H9 (cell line): ENCODE measurements around the gene SORBS1. TPM values are rescaled to one million over a fixed set of nuclear protein-coding genes. Genes with fewer than 3 reads are reported as not detected.

ENCODE experiments used
- DNase-seq: peaks from one replicate; pipeline ENCODE4 v3.0.0-alpha.2; 2017
- H2AFZ ChIP-seq: one replicate; pipeline ENCODE4 v1.6.1; 2013; ENCODE audit warnings: mild to moderate bottlenecking, low read length, control low read depth, moderate library complexity
- H2AK5ac ChIP-seq: 2 replicates; pipeline ENCODE4 v1.6.1; 2013; ENCODE audit warnings: low read length, control low read depth, mixed read lengths; ENCODE audit not compliant: insufficient read length
- H2BK120ac ChIP-seq: one replicate; pipeline ENCODE4 v1.6.1; 2013; ENCODE audit warnings: low read depth, mild to moderate bottlenecking, low read length, control low read depth, inconsistent platforms; ENCODE audit not compliant: poor library complexity, severe bottlenecking
- H2BK12ac ChIP-seq: 2 replicates; pipeline ENCODE4 v1.6.1; 2013; ENCODE audit warnings: low read length, control low read depth, mixed read lengths, low read depth; ENCODE audit not compliant: insufficient read length
- H2BK15ac ChIP-seq: 2 replicates; pipeline ENCODE4 v1.6.1; 2013; ENCODE audit warnings: low read depth, low read length, control low read depth
- H2BK20ac ChIP-seq: one replicate; pipeline ENCODE4 v1.6.1; 2013; ENCODE audit warnings: low read depth, mild to moderate bottlenecking, low read length, control low read depth, inconsistent platforms; ENCODE audit not compliant: poor library complexity, severe bottlenecking
- H2BK5ac ChIP-seq: 2 replicates; pipeline ENCODE4 v1.6.1; 2013; ENCODE audit warnings: low read length, control low read depth, mixed read lengths; ENCODE audit not compliant: insufficient read length
- H3K14ac ChIP-seq: 2 replicates; pipeline ENCODE4 v1.6.1; 2013; ENCODE audit warnings: low read length, control low read depth; ENCODE audit not compliant: insufficient read depth
- H3K18ac ChIP-seq: 2 replicates; pipeline ENCODE4 v1.6.1; 2013; ENCODE audit warnings: low read depth, mild to moderate bottlenecking, mixed read lengths, low read length, control low read depth; ENCODE audit not compliant: insufficient read length
- H3K23ac ChIP-seq: 2 replicates; pipeline ENCODE4 v1.6.1; 2013; ENCODE audit warnings: low read length, control low read depth, mixed read lengths, low read depth; ENCODE audit not compliant: insufficient read length
- H3K23me2 ChIP-seq: 2 replicates; pipeline ENCODE4 v1.6.1; 2013; ENCODE audit warnings: low read depth, mild to moderate bottlenecking, mixed read lengths, low read length, control low read depth; ENCODE audit not compliant: insufficient read length, poor library complexity, severe bottlenecking
- H3K27ac ChIP-seq: 2 replicates; pipeline ENCODE4 v1.5.1; 2013; ENCODE audit warnings: low read length, control low read depth, mixed read lengths, low read depth; ENCODE audit not compliant: insufficient read length
- H3K27me3 ChIP-seq: 2 replicates; pipeline ENCODE4 v1.6.1; 2013; ENCODE audit warnings: low read length, control low read depth, inconsistent platforms; ENCODE audit not compliant: insufficient read depth
- H3K4ac ChIP-seq: 2 replicates; pipeline ENCODE4 v1.6.1; 2013; ENCODE audit warnings: low read depth, mild to moderate bottlenecking, control low read depth, inconsistent platforms, low read length, moderate library complexity
- H3K4me1 ChIP-seq: 2 replicates; pipeline ENCODE4 v1.6.1; 2013; ENCODE audit warnings: low read length, control low read depth, inconsistent platforms; ENCODE audit not compliant: insufficient read depth
- H3K4me2 ChIP-seq: 2 replicates; pipeline ENCODE4 v1.6.1; 2013; ENCODE audit warnings: low read length, control low read depth, mixed read lengths; ENCODE audit not compliant: insufficient read length, insufficient read depth
- H3K56ac ChIP-seq: 2 replicates; pipeline ENCODE4 v1.6.1; 2013; ENCODE audit warnings: low read depth, mild to moderate bottlenecking, mixed read lengths, low read length, control low read depth; ENCODE audit not compliant: insufficient read length
- H3K79me1 ChIP-seq: 2 replicates; pipeline ENCODE4 v1.6.1; 2013; ENCODE audit warnings: low read depth, mild to moderate bottlenecking, moderate library complexity, low read length, control low read depth, inconsistent platforms; ENCODE audit not compliant: insufficient read depth, poor library complexity, severe bottlenecking
- H3K79me2 ChIP-seq: 2 replicates; pipeline ENCODE4 v1.6.1; 2013; ENCODE audit warnings: low read length, control low read depth, inconsistent platforms; ENCODE audit not compliant: insufficient read depth
- H3K9ac ChIP-seq: 2 replicates; pipeline ENCODE4 v1.6.1; 2013; ENCODE audit warnings: low read length, control low read depth, mixed read lengths; ENCODE audit not compliant: insufficient read length; ENCODE audit errors: extremely low read depth
- H3K9me3 ChIP-seq: one replicate; pipeline ENCODE4 v1.6.1; 2013; ENCODE audit warnings: low read depth, low read length, inconsistent platforms; ENCODE audit not compliant: control insufficient read depth
- H3T11ph ChIP-seq: one replicate; pipeline ENCODE4 v1.6.1; 2013; ENCODE audit warnings: mild to moderate bottlenecking, low read length, control low read depth, inconsistent platforms
- H4K20me1 ChIP-seq: one replicate; pipeline ENCODE4 v1.6.1; 2013; ENCODE audit not compliant: control insufficient read depth, insufficient read length, insufficient read depth
- H4K5ac ChIP-seq: 2 replicates; pipeline ENCODE4 v1.6.1; 2013; ENCODE audit warnings: low read depth, mild to moderate bottlenecking, mixed read lengths, low read length, control low read depth; ENCODE audit not compliant: insufficient read length
- H4K8ac ChIP-seq: replicated peaks from 2 replicates; pipeline ENCODE4 v1.6.1; 2013; ENCODE audit warnings: low read length, control low read depth, mixed read lengths, low read depth; ENCODE audit not compliant: insufficient read length
- H4K91ac ChIP-seq: 2 replicates; pipeline ENCODE4 v1.6.1; 2013; ENCODE audit warnings: low read depth, mild to moderate bottlenecking, moderate library complexity, mixed read lengths, low read length, control low read depth; ENCODE audit not compliant: insufficient read length
- H3K27ac Mint-ChIP-seq, 3 experiments: 2 replicates in 2 of 3; 3 replicates in 1 of 3; pipeline ENCODE4 v1.8.0; 2020 to 2021; ENCODE audit warnings: mixed read lengths in 3 of 3, mild to moderate bottlenecking in 1 of 3, moderate library complexity in 1 of 3
- H3K27me3 Mint-ChIP-seq: 2 replicates; pipeline ENCODE4 v1.8.0; 2021; ENCODE audit warnings: low read depth, mild to moderate bottlenecking, moderate library complexity, mixed read lengths
- H3K36me3 Mint-ChIP-seq, 3 experiments: 2 replicates in 2 of 3; 3 replicates in 1 of 3; pipeline ENCODE4 v1.8.0; 2020 to 2021; ENCODE audit warnings: low read depth in 3 of 3, mixed read lengths in 3 of 3; ENCODE audit not compliant: insufficient read depth in 1 of 3
- H3K4me1 Mint-ChIP-seq, 2 experiments: 2 replicates each; pipeline ENCODE4 v1.8.0; 2020; ENCODE audit warnings: mixed read lengths in 2 of 2
- H3K4me3 Mint-ChIP-seq, 2 experiments: 2 replicates in 1 of 2; 3 replicates in 1 of 2; pipeline ENCODE4 v1.8.0; 2020 to 2021; ENCODE audit warnings: mild to moderate bottlenecking in 2 of 2, mixed read lengths in 2 of 2, moderate library complexity in 1 of 2
- H3K9me3 Mint-ChIP-seq, 2 experiments: 2 replicates in 1 of 2; 3 replicates in 1 of 2; pipeline ENCODE4 v1.8.0; 2020; ENCODE audit warnings: mild to moderate bottlenecking in 2 of 2, mixed read lengths in 2 of 2, moderate library complexity in 1 of 2
- WGBS: extraction: QIAGEN DNeasy Blood & Tissue Kit; methylation state at CpG from one replicate; pipeline ENCODE4 v1.1.7; 2013; ENCODE audit warnings: missing lambda C conversion rate, low lambda C conversion rate, mixed read lengths; ENCODE audit not compliant: insufficient read length; ENCODE audit errors: extremely low coverage; 5-methylcytosine and 5-hydroxymethylcytosine counted together
- total RNA-seq: library from RNA; stranded (reverse); gene quantifications from 2 replicates; pipeline ENCODE4 v1.2.1, GENCODE V29; 2021
- TF ChIP-seq, protein P1 (sequence below): fragments of 200-600 bp; sonication (generic); conservative IDR thresholded peaks from 3 replicates; pipeline ENCODE4 v1.8.0; 2021; ENCODE audit warnings: antibody characterized with exemption, mild to moderate bottlenecking

Gene SORBS1
- total RNA-seq, 1 experiment from 2014 or later: 24.3 TPM

DNA sequence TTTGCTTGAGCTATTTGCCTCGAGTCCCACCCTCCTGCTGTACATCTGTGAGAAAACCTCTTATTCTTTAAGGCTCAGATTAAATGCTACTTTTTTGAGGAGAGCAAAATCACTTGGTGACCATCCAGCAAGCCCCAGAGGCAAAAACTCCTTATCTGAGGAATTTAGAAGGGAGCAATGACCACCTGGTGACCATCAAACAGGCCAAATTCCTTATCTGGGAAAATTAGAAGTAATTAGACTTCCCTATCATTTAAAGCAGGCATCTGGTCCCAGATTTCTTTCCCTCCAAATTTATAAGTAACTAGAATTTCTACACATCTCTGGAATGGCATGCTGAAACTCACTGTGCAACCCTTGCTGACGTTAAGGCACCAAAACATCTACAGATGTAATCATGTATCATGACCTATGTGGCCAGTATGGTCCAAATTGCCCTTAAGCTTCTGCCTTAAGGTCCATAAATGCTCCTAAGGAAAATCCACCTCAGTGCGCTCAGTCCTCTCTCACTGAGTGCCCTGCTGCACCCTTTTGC, 229.5 kb downstream of the SORBS1 start:
- H4K5ac ChIP-seq: no peak overlapping the region
- TF ChIP-seq, protein P1, sequence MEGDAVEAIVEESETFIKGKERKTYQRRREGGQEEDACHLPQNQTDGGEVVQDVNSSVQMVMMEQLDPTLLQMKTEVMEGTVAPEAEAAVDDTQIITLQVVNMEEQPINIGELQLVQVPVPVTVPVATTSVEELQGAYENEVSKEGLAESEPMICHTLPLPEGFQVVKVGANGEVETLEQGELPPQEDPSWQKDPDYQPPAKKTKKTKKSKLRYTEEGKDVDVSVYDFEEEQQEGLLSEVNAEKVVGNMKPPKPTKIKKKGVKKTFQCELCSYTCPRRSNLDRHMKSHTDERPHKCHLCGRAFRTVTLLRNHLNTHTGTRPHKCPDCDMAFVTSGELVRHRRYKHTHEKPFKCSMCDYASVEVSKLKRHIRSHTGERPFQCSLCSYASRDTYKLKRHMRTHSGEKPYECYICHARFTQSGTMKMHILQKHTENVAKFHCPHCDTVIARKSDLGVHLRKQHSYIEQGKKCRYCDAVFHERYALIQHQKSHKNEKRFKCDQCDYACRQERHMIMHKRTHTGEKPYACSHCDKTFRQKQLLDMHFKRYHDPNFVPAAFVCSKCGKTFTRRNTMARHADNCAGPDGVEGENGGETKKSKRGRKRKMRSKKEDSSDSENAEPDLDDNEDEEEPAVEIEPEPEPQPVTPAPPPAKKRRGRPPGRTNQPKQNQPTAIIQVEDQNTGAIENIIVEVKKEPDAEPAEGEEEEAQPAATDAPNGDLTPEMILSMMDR: no peak
- no peak for DNase-seq
- no peaks in the 10 kb centered on the region for H3K79me2 ChIP-seq
- Mint-ChIP-seq H3K4me3 (no peak overlapping the region), H3K27ac (no peak overlapping the region), H3K36me3 (peaks cover under 1 to 17% (median 3%) of the 10 kb centered on the region in 3 experiments; a peak in 6 of 7 replicates), H3K4me1 (peaks cover 37 to 38% of the 10 kb centered on the region in 2 experiments), H3K9me3 (no peaks in the 10 kb centered on the region), H3K27me3 (peaks cover 18% of the 10 kb centered on the region)
- H2AK5ac ChIP-seq: no peak overlapping the region
- H2BK20ac ChIP-seq: no peak overlapping the region
- no peak overlapping the region for H3K18ac ChIP-seq
- H3K9ac ChIP-seq: no peak overlapping the region
- no CpG with 5 or more reads among the region's 3 CpGs for WGBS
- no peak overlapping the region for H3K4ac ChIP-seq
- H4K8ac ChIP-seq: no peak overlapping the region
- H4K91ac ChIP-seq: no peak overlapping the region
- H3K23me2 ChIP-seq: no peaks in the 10 kb centered on the region
- no peak overlapping the region for H2BK5ac ChIP-seq
- no peak overlapping the region for H3K56ac ChIP-seq
- no peaks in the 10 kb centered on the region for H4K20me1 ChIP-seq
- H2BK120ac ChIP-seq: no peak overlapping the region
- no peak overlapping the region for H2AFZ ChIP-seq
- no peaks in the 10 kb centered on the region for H3K4me1 ChIP-seq
- no peaks in the 10 kb centered on the region for H3K79me1 ChIP-seq
- no peak overlapping the region for H3K14ac ChIP-seq
- H3K9me3 ChIP-seq: no peaks in the 10 kb centered on the region
- no peak overlapping the region for H2BK15ac ChIP-seq
- H3K27ac ChIP-seq: no peak overlapping the region
- no peak overlapping the region for H3K23ac ChIP-seq
- H3K4me2 ChIP-seq: no peak overlapping the region
- H3T11ph ChIP-seq: no peak overlapping the region
- H3K27me3 ChIP-seq: no peaks in the 10 kb centered on the region
- H2BK12ac ChIP-seq: no peak overlapping the region
